Thoracic aorta (tissue), 2 donors: ENCODE data around the gene URB2. TPM values are rescaled to one million over a fixed set of nuclear protein-coding genes. Genes with fewer than 3 reads are reported as not detected.

Experiments
- ATAC-seq: fragments of 150-250 bp; one replicate; pipeline ENCODE4 v1.8.0; 2017; ENCODE audit warnings: low read depth; ENCODE audit not compliant: insufficient number of reproducible peaks, low FRiP score
- DNase-seq: peaks from one replicate; pipeline ENCODE4 v3.0.0-alpha.2; 2020; ENCODE audit warnings: low spot score
- H3K27ac ChIP-seq, 2 donors: fragments of 200-600 bp; sonication (generic); 1 replicate in 1 of 2; 2 replicates in 1 of 2; pipeline ENCODE4 v1.5.1; 2016; ENCODE audit warnings: mild to moderate bottlenecking in 2 of 2, moderate library complexity in 2 of 2
- H3K27me3 ChIP-seq: fragments of 200-600 bp; sonication (generic); replicated peaks from 2 replicates; pipeline ENCODE4 v1.6.0; 2016; ENCODE audit warnings: mild to moderate bottlenecking; ENCODE audit not compliant: insufficient read depth
- H3K36me3 ChIP-seq: fragments of 200-600 bp; sonication (generic); one replicate; pipeline ENCODE4 v1.5.1; 2016
- H3K4me1 ChIP-seq, 2 donors: fragments of 200-600 bp; sonication (generic); 1 replicate in 1 of 2; 2 replicates in 1 of 2; pipeline versions ENCODE4 v1.5.1 to v1.6.0; 2016; ENCODE audit warnings: low read depth in 2 of 2, mild to moderate bottlenecking in 1 of 2; ENCODE audit not compliant: control insufficient read depth in 1 of 2
- H3K4me3 ChIP-seq: fragments of 200-600 bp; sonication (generic); 2 replicates; pipeline ENCODE4 v1.5.1; 2016; ENCODE audit warnings: mild to moderate bottlenecking
- H3K9me3 ChIP-seq: fragments of 200-600 bp; sonication (generic); 2 replicates; pipeline ENCODE4 v1.5.1; 2016
- total RNA-seq, 2 donors: library from RNA; depleted of rRNA; stranded (reverse); fragments of >200 nt; gene quantifications; one replicate each; pipeline versions ENCODE4 v1.1.0 to v1.2.3, GENCODE V29; 2016
- TF ChIP-seq, protein P1 (sequence below): fragments of 200-600 bp; sonication (generic); IDR thresholded peaks from one replicate; pipeline ENCODE4 v1.5.1; 2019; ENCODE audit warnings: antibody characterized with exemption

The URB2 gene
- total RNA-seq, 2 donors from 2014 or later = 8.5 to 26.9 TPM

DNA sequence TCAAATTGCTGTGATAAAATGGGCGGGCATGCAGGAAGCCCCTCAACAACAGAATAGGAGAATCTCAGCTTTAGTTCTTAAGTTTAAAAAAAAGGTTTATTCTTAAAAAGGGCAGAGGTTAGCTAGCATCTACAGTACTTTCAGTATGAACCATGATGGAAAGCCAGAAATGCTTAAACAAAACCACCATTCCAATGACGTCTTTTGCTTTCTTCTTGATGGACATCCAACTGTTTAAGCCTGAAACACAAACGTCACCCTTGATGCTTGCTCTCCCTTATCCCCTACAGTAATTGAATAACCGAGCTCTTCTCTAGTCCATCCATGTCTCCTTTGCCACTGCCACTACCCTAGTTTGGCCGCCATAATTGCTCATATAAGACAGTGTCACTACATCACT is 25.8 kb upstream of the URB2 start:
- Histone ChIP-seq H3K27me3 (no peaks in the 10 kb centered on the region), H3K4me3 (no peak overlapping the region), H3K36me3 (peaks cover 17% of the 10 kb centered on the region), H3K4me1 (peaks cover 44 to 67% of the 10 kb centered on the region in 2 donors), H3K27ac (peak overlapping the region; percentile 84 to 98), H3K9me3 (no peaks in the 10 kb centered on the region)
- ATAC-seq = no peak
- TF ChIP-seq, protein P1, sequence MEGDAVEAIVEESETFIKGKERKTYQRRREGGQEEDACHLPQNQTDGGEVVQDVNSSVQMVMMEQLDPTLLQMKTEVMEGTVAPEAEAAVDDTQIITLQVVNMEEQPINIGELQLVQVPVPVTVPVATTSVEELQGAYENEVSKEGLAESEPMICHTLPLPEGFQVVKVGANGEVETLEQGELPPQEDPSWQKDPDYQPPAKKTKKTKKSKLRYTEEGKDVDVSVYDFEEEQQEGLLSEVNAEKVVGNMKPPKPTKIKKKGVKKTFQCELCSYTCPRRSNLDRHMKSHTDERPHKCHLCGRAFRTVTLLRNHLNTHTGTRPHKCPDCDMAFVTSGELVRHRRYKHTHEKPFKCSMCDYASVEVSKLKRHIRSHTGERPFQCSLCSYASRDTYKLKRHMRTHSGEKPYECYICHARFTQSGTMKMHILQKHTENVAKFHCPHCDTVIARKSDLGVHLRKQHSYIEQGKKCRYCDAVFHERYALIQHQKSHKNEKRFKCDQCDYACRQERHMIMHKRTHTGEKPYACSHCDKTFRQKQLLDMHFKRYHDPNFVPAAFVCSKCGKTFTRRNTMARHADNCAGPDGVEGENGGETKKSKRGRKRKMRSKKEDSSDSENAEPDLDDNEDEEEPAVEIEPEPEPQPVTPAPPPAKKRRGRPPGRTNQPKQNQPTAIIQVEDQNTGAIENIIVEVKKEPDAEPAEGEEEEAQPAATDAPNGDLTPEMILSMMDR = no peak
- DNase-seq = no peak

DNA sequence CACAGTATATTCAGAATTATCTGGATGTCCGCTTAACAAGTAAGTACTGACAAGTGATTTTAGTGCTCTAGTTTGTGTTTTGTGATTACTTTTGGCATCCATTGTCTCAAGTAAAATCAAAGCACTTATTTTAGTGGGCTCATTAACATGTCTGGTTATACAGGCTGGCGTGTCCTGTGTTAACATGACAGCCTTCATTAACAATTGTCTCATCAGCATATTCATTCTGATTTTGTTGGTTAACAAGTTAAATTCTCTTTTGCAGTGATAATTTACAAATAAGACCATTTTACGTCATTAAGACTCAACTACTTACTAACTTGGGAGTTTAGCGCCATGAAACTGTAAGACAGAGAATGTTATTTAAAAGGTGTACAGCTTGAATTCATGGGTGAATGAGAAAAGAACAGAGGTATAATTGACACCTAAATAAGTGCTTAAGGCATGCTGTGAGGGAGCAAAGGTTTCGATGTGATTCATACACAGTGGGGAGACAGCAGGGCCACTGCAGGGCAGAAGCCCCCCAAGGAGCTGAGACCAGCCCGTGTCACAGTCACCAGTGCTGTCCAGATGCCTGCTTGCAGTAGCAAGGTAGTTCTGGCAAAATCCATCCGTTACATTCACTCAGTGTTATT is 22.6 kb upstream of the URB2 start:
- ATAC-seq = no peak
- TF ChIP-seq, protein P1 = no peak
- H3K36me3 ChIP-seq = peaks cover 21% of the 10 kb centered on the region

DNA sequence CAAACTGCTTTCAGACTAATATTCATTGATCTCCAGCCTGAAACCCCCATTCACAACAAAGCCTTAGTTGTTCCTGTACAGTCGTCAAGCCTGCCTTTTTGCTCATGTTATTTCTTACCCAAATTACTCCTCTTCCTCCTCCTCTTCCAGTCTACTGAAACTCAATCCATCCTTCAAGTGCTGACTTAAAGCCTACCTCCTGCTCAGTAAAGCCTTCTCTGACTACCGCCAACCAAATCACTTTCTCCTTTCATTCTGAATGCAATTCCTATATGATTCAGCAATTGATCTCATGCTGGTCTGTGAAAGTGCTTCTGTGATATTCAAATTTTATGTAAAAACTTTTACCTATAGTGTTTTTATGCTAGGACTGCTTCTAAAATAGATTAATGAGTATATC is 18.7 kb upstream of the URB2 start:
- no peaks in the 10 kb centered on the region for H3K9me3 ChIP-seq

More for the DNA sequence above, 22.6 kb upstream of the URB2 start:
- no peaks in the 10 kb centered on the region for H3K27me3 ChIP-seq
- no peak for DNase-seq
- no peak overlapping the region for H3K27ac ChIP-seq
- H3K4me3 ChIP-seq = no peak overlapping the region
- peaks cover 30 to 42% of the 10 kb centered on the region in 2 donors for H3K4me1 ChIP-seq
- H3K9me3 ChIP-seq = no peaks in the 10 kb centered on the region

DNA sequence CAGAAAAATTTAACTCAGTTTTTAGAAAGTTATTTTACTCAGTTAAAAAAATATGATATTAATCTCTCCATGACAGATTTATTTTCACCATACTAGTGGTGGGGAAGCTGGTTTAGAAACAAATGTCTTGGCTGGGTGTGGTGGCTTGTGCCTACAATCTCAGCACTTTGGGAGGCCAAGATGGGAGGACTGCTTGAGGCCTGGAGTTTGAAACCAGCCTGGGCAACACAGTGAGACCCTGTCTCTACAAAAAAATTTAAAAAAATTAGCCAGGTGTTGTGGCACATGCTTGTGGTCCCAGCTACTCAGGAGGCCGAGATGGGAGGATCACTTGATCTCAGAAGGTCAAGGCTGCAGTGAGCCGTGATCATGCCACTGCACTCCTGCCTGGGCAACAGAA is 17.5 kb upstream of the URB2 start:
- H3K36me3 ChIP-seq = peaks cover 41% of the 10 kb centered on the region
- TF ChIP-seq, protein P1 = no peak
- no peaks in the 10 kb centered on the region for H3K27me3 ChIP-seq
- no peak overlapping the region for H3K4me3 ChIP-seq
- ATAC-seq (no peak), DNase-seq (no peak)
- H3K27ac ChIP-seq = no peak overlapping the region
- H3K4me1 ChIP-seq = peaks cover 0 to 4% of the 10 kb centered on the region in 2 donors
- no peaks in the 10 kb centered on the region for H3K9me3 ChIP-seq

More for the DNA sequence above, 18.7 kb upstream of the URB2 start:
- Histone ChIP-seq H3K27me3 (no peaks in the 10 kb centered on the region), H3K36me3 (peaks cover 43% of the 10 kb centered on the region), H3K27ac (no peak overlapping the region), H3K4me1 (peaks cover 0 to 4% of the 10 kb centered on the region in 2 donors), H3K4me3 (no peak overlapping the region)
- DNase-seq (no peak), ATAC-seq (no peak)
- TF ChIP-seq, protein P1 = no peak

DNA sequence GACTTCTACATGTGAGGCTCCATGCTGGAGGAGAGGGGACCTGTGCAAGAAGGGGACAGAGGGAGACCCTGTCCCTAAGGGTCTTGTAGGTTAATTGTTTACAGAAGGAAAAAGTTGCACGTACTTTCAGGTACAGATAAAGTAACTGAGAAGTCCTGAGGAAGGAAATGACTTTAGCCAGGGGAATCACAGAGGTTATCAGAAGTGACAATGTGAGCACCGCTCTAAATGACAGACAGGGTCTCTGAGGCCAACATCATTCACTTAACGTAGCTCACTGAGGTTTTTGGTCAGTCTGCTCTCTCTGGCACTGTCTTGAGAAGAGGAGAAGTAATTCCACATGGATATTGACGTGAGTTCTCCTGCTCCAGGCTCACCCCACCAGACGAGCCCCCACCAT is 12.1 kb upstream of the URB2 start:
- Histone ChIP-seq H3K9me3 (no peaks in the 10 kb centered on the region), H3K4me3 (no peak overlapping the region), H3K4me1 (peaks cover 0 to 26% of the 10 kb centered on the region in 2 donors), H3K36me3 (peaks cover 35% of the 10 kb centered on the region), H3K27ac (no peak overlapping the region), H3K27me3 (no peaks in the 10 kb centered on the region)
- TF ChIP-seq, protein P1 = no peak
- no peak for DNase-seq
- ATAC-seq = no peak
